ENCODE data around the gene RAI1.

- TF ChIP-seq CTCF (IDR thresholded peaks at IDR 0.05) (no peak), POLR2A (IDR thresholded peaks at IDR 0.05) (no peak)
Observed at GRCh38 chr17:17699491-17699890, 18.2 kb downstream of the RAI1 start.

Measured in adrenal gland (tissue), 5 donors.